GM19193 (cell line): ENCODE measurements around the gene TLK2.

Experiments used
- POLR2A ChIP-seq: IDR thresholded peaks from 4 replicates; pipeline ENCODE4 v1.6.1; 2011; ENCODE audit not compliant: insufficient read depth, insufficient read length; ENCODE audit errors: extremely low read depth

Gene TLK2

GRCh38 chr17:62655656-62656055, 177.0 kb downstream of the TLK2 start:
- no peak for TF ChIP-seq POLR2A

- TF ChIP-seq POLR2A, result no peak
Measured at GRCh38 chr17:62656446-62656845, 177.8 kb downstream of the TLK2 start.

DNA sequence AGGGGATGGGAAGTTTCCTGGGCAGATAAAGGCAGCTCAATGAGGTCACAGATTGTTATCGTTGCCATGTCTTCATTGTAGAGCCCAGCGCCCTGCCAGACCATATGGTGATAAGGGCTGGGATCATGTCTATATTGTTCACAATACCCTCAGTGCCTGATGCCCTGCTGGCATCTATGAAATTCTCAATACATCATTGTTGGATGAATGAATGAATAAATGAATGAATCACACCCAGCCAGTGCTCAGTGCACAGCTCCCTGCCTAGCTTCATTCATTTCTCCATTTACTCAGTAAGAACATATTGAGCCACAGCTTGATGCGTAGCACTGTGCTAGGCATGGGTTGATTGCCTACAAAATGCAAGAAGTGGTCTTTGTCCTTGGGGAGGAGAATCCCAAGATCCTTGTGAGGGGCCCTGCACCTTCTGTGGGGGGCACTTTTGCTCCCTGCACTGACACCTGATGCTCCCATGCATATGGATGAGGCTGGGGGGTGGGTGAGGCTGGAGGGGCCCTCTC, 178.6 kb downstream of the TLK2 start:
- TF ChIP-seq POLR2A, result no peak

- no peak for TF ChIP-seq POLR2A
Measured at GRCh38 chr17:62657690-62658089, 179.1 kb downstream of the TLK2 start.

DNA sequence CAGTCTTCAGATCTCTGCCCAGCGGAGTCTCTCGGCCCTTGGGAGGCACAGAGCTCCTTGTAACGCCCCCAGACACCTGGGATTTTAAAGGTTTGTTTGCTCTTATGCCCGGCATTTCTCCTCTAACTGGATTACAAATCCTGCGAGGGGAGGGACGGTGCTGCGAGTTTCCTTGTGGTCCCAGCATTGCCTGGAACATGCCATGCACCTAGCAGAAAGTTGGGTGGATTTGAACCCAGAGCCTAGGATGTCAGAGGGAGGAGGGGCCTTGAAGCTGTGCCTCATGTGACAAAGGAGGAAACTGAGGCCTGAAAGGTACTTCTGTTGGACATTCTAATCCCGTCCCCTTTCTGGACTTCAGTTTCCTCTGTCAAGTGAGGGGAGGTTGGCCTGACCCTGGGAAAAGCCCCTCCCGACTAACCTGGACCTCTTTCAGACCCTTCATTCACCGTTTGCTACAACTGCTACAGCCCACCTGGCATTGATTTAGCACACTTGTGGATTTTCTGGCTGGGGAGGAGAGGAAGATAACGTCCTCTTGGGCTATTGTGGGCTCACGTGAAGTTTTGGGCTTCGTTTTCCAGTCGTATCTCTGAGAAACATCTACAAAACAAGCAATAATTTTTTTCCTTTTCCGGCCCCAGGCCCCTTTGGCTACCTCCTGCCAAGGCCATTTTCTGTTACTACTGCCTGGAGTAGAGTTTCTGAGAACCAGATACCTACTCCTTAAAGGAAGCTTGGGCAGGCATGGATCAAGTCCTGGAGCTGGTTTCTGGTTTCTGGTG, 179.7 kb downstream of the TLK2 start:
- no peak for TF ChIP-seq POLR2A

DNA sequence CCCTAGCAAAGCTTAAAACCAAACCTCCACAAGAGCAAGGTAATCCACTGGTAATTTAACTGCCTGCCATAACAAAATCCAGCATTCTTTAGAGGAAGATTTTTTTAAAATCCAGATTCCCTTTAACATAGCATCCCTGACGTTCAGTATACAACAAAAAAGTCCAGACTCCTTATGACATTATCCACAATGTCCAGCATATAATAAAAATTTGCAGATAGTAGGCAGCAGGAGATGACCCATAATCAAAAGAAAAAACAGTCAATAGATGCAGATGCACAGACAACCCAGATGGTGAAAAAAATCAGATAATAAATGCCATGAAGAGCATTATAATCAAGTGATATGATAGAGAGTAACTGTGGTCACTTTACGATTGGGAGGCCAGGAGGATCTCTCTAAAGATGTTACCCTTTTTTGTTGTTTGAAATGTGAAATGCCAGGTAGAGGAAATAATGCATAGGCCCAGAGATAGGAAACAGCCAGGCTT, 182.0 kb downstream of the TLK2 start:
- TF ChIP-seq POLR2A, result no peak

DNA sequence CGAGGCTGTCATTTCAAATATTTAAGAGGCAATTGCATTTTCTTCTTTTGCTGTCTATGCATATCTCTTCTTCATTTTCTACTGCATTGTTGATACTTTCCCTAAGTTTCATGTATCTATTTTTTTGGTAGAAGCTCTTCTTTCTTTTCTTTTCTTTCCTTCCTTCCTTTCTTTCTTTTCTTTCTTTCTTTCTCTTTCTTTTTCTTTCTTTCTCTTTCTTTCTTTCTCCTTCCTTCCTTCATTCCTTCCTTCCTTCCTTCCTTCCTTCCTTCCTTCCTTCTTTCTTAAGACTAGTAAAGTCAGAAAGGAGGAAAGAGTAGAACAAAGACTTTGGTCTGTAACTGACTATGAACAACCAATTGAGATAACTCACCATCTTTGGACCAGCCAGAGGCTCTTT, 182.7 kb downstream of the TLK2 start:
- TF ChIP-seq POLR2A, result no peak

DNA sequence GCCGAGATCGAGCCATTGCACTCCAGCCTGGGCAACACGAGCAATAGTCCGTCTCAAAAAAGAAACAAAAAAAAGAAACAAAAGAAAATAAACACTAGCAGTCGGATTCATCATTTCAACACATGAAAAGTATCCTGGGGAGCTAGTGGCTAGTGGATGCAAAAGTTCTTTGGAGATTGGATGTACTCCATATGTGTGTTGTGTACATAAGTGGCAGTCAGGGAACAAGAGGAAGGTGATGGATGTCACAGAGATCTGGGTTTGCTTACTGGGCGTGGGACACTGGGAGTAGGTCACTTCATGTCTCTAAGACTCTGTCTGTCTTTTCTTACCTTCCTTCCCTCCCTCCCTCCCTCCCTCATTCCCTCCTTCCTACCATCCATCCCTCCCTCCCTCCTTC, 184.2 kb downstream of the TLK2 start:
- no peak for TF ChIP-seq POLR2A
